GM21423 (cell line): Measurements from ENCODE around the gene MVB12B.

ENCODE experiments used
- ATAC-seq: cut with Tn5 transposase; IDR thresholded peaks from one replicate; pipeline ENCODE4 v1.9.1; 2021; ENCODE audit warnings: mild to moderate bottlenecking, moderate library complexity; ENCODE audit not compliant: unreplicated experiment

Gene MVB12B

DNA sequence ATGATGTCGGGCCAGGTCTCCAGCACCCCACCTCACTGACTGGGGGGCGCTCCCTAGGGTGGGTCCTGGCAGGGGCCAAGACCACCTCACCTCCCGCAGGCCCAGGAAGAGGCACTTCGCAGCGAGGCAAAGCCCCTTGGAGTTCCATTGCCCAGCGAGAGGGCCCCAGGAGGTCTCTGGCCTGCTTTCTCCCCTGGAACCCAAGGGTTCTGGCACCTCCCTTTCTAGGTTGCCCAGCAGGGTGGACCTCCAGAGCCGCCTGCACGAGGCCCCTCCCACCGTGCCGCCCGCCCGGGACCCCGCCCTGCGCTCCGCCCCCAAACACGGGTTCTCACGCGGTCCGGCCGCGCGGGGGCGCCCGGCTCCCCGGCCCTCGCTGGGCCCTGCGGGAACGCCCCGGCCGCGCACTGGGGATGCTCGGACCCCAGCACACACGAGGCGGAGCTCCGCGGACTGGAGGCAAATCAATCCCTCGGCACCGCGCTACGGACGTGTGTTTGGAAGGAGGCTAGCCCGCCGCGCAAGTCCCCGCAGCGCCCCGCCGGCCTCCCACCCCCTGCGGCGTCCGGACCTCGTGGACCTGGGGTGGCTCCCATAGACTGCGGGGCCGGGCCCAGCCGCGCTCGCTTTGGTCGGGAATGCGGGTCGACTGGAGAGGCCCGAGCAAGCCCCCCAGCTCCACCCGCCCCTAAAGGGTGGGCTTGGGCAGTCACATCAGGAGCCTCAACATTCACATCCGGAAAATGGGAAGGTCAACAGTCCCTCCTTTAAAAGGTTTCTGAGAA is 187.6 kb downstream of the MVB12B start:
- ATAC-seq: no peak

- no peak for ATAC-seq
Observed at GRCh38 chr9:126515001-126515872, 188.6 kb downstream of the MVB12B start.

GRCh38 chr9:126515873-126516505 is 189.4 kb downstream of the MVB12B start:
- ATAC-seq: no peak

GRCh38 chr9:126516561-126516935 is 189.9 kb downstream of the MVB12B start:
- no peak for ATAC-seq

DNA sequence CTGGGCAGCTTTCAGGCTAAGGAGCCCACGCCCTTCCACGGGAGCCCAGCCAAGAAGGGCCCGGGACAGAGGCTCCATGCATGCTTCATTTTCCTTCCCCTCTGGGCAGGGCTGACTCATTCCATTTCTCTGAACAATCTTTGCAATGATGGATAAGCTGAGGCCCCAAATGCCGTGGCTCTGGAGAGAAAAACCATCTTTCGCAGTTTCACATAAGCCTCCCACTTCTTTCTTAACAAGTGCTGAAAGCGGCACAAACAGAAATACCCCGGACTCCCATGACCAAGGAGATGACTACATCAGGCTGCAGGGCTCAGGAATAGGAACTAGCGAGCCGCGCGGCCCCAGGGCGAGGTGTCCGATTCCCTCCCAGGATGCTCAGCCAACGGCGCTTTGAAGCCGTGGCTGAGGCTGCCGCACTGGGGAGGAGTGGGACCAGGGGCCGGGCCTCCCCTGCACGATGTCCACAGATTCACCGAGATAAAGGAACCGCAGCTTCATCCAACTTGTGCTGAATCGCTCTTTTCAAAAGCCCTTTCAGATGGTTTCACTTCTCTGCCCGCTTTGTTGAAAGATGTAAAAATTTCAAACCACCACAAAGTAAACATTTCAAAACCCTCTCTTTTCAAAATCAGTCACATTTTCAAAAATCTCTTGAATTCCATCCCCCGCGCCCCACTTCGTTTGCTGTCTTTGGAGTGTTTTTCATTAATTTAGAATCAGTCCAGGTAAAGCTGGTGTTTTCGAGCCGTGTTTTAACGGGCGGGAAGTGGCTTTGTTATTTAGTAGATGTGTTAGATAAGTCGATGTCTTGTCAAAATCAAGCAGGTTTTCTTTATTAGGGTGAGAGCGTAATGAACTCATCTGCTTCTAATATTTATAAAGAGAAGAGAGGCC is 190.6 kb downstream of the MVB12B start:
- ATAC-seq: no peak

GRCh38 chr9:126517833-126518356 is 191.3 kb downstream of the MVB12B start:
- no peak for ATAC-seq

- ATAC-seq: no peak
Observed at GRCh38 chr9:126518763-126519162, 192.1 kb downstream of the MVB12B start.

- ATAC-seq: no peak
Observed at GRCh38 chr9:126519660-126520420, 193.2 kb downstream of the MVB12B start.

DNA sequence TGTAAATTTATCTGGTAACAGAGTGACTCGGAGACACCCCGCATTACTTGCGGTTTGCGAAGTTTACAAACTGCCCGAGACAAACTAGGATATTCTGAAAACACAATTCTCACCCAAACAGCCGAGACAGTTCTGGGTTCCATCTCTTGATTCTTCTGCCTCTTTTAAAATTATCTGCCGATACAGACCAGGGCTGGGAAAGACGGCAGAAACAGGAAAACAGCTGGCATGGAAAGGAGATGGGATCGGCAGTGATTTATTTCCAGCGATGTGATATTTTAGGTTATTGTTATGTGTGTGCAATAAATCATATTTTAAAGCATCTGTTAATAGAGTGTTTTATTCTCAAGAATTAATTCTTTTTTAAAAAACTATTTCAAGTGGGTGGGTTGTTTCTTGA is 193.8 kb downstream of the MVB12B start:
- ATAC-seq: no peak

DNA sequence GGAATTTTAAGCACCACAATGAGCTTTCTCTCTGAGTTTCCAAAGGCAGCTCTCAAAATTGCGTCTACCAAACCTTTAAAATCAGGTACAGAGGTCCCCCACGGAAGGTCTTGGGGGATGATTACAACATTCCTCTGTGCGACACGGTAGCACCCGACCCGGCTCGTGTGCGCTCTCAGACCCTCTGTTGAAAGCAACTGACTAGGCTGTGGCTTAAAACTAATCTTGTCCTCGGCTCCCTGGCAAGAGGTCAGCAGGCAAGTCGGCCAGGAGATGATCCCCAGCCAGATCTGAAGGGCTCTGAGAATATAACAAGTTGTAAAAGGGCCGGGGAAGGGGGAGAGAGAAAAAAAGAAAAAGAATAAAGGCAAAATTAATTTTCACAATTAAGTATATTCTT is 194.5 kb downstream of the MVB12B start:
- ATAC-seq: no peak

DNA sequence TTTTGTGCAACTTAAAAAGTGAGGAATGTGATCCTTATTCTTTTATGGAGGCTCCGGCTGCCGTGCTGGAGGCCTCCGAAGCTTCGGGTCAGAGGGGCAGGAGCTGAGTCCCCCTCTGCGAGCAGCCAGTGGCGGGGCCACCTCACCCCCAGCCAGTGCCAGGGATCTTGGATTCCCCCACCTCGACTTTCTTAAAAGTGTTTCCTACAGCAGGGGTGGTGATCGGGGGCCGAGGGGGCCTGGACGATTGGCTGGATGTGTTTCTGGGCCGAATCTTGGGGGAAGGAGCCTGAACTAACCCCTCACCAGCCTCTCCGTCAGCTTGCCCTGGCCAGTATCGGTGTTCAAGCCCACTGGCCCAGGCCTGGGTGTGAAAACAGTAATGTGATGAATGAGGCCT is 194.9 kb downstream of the MVB12B start:
- no peak for ATAC-seq

DNA sequence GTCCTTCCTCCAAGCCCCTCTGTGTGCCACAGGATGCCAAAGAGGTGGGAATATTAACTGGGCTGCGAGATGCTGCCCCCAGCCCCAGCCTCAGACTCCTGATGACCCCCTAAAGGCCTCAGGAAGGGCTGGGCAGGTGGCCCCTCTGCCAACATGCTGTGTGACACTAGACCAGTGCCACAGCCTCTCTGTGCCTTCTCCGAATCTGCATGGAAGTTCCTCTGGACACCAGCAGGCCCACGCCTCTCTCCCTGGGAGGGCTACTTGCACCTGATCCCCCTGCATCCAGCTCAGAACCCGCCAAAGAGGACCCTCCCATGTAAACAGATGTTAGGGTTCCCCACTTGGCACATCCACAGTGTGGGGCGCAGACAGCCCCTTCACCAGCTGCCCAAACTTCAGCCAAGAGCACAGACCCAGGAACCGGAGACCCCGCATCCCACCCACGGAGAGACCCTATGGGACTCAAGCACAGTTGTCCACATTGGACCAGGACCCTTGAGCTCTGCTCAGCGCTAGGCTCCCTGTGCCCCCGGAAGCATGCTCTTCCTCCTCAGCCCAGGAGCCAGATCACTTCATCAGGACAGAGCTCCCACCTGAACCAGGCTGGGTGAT is 195.5 kb downstream of the MVB12B start:
- no peak for ATAC-seq

- no peak for ATAC-seq
Observed at GRCh38 chr9:126522612-126523356, 196.2 kb downstream of the MVB12B start.

DNA sequence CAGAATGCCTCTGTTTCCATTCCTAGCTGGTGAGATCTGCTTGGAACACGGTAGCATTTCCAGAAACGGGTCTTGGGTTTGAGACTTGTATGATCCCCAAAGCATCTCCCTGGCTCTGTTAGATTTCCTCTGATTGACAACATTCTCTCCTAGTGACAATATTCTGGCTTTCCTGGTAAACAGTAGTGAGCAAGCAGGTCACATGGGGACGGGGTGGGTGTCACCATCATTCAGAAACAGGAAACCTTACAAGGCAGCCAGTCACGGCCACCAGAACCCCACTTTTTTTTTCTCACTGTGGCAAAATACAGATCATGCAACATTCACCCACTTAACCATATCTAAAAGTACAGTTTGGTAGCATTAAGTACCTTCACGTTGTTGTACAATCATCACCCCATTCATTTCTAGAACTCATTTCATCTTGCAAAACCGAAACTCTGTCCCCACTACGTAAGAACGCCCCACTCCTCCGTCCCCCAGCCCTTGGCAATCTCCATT is 197.0 kb downstream of the MVB12B start:
- ATAC-seq: no peak

- ATAC-seq: no peak
Observed at GRCh38 chr9:126524353-126525077, 197.9 kb downstream of the MVB12B start.

DNA sequence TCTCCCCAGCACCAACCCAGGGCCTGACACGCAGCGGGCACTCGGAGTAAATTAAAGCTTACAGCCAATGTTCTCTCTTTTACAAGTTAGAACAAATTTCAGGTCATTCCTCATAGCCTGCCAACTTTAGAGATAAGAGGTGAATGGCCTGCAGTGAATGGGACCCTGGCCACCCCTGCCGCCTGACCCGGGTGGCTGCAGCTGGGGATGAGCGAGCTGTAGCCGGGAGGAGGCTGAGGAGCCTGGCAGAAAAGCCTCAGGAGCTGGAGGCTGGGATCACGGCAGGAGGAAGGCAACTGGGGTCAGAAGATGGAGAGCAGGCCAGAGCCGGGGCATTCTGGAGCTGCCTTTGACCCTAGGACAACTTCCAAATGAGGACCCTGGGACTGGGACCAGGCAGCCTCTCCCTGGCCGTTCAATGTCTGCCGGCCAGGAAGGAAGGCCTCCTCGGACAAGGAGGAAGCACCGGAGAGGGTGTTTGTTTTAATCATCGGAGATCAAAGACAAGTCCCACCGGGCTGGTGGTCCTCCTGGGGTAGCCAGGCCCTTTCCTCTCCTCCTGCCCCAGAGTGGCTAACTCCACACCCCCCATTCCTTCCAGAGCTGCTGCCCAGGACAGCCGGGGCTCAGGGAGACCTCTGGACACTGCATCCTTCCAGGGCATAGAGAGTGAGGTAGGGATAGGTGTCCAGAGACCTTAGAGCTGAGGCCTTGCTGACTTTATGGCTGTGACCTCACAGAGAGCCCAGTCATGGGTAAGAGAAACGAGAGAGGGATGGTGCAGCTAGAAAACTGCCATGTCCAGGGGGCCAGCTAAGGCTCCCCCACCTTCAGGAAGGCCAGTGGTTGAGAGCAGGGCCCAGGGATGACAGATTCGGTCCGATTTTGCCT is 199.8 kb downstream of the MVB12B start:
- ATAC-seq: no peak
